ENCODE measurements around the gene WARS2. TPM values are rescaled to one million over a fixed set of nuclear protein-coding genes. Genes with fewer than 3 reads are reported as not detected.

The WARS2 gene
- total RNA-seq, 2 experiments from 2014 or later: 16.0 to 25.2 TPM

GRCh38 chr1:118986555-118987467 lies 153.6 kb downstream of the WARS2 start:
- Mint-ChIP-seq H3K4me3 (peak overlapping the region; percentile 24), H3K9me3 (ENCODE audit: low read depth) (peaks cover 2% of the 10 kb centered on the region), H3K36me3 (ENCODE audit: low read depth) (peaks cover 5% of the 10 kb centered on the region), H3K27ac (no peak overlapping the region), H3K27me3 (peaks cover 89% of the 10 kb centered on the region), H3K4me1 (peaks cover 25% of the 10 kb centered on the region)
- intact Hi-C loops (cut with DNase I, micrococcal nuclease): loop anchor here in 1 of 2 experiments (2.0 kb wide), 1 partner anchor 18 kb away; no protein-coding TSS in a partner anchor
- ChIA-PET POLR2A (no interaction called here), CTCF (no interaction called here)
- ATAC-seq (no peak), DNase-seq (no peak)

- ATAC-seq (no peak), DNase-seq (no peak)
- POLR2A ChIA-PET: interaction anchor here (0.7 kb wide), 2 partner anchors 8 to 67 kb away, joined by 3 to 5 read pairs; no protein-coding TSS in a partner anchor
- H3K27ac Mint-ChIP-seq: no peak overlapping the region
- CTCF ChIA-PET: interaction anchor here (1.2 to 1.7 kb wide), 3 partner anchors 20 to 289 kb away, joined by 3 to 5 read pairs (median 3); no protein-coding TSS in a partner anchor
- H3K4me1 Mint-ChIP-seq: peaks cover 25% of the 10 kb centered on the region
- H3K4me3 Mint-ChIP-seq: no peak overlapping the region
- H3K27me3 Mint-ChIP-seq: peaks cover 88% of the 10 kb centered on the region
- peaks cover 2% of the 10 kb centered on the region for H3K9me3 Mint-ChIP-seq (ENCODE audit: low read depth)
- intact Hi-C loops (cut with DNase I, micrococcal nuclease): loop anchor here in 1 of 2 experiments (1.0 to 2.0 kb wide), 2 partner anchors 19 to 22 kb away; no protein-coding TSS in a partner anchor
- peaks cover 3% of the 10 kb centered on the region for H3K36me3 Mint-ChIP-seq (ENCODE audit: low read depth)
These were observed 154.6 kb downstream of the WARS2 start for GRCh38 chr1:118985640-118986554.

GRCh38 chr1:118984722-118985639 lies 155.5 kb downstream of the WARS2 start:
- Mint-ChIP-seq H3K36me3 (ENCODE audit: low read depth) (peaks cover 3% of the 10 kb centered on the region), H3K27me3 (peaks cover 91% of the 10 kb centered on the region), H3K4me1 (peaks cover 28% of the 10 kb centered on the region), H3K27ac (no peak overlapping the region), H3K4me3 (no peak overlapping the region), H3K9me3 (ENCODE audit: low read depth) (peaks cover 2% of the 10 kb centered on the region)
- ChIA-PET CTCF (interaction anchor here (0.7 to 1.7 kb wide), 6 partner anchors 16 to 290 kb away, joined by 3 to 5 read pairs (median 4); no protein-coding TSS in a partner anchor), POLR2A (no interaction called here)
- no peak for ATAC-seq
- DNase-seq: no peak
- intact Hi-C loops (cut with DNase I, micrococcal nuclease): loop anchor here in 1 of 2 experiments (1.0 kb wide), 1 partner anchor 23 kb away; no protein-coding TSS in a partner anchor

- ATAC-seq (no peak), DNase-seq (no peak)
- H3K27ac Mint-ChIP-seq: no peak overlapping the region
- peaks cover 31% of the 10 kb centered on the region for H3K4me1 Mint-ChIP-seq
- intact Hi-C loops (cut with DNase I, micrococcal nuclease): no loop called here
- H3K4me3 Mint-ChIP-seq: no peak overlapping the region
- CTCF ChIA-PET: interaction anchor here (0.7 to 1.7 kb wide), 3 partner anchors 15 to 25 kb away, joined by 4 to 5 read pairs (median 4); no protein-coding TSS in a partner anchor
- H3K27me3 Mint-ChIP-seq: peaks cover 89% of the 10 kb centered on the region
- peaks cover 2% of the 10 kb centered on the region for H3K9me3 Mint-ChIP-seq (ENCODE audit: low read depth)
- peaks cover 3% of the 10 kb centered on the region for H3K36me3 Mint-ChIP-seq (ENCODE audit: low read depth)
- POLR2A ChIA-PET: no interaction called here
These were observed 156.2 kb downstream of the WARS2 start for GRCh38 chr1:118984086-118984721.

GRCh38 chr1:118983558-118984041 lies 156.9 kb downstream of the WARS2 start:
- DNase-seq (no peak), ATAC-seq (no peak)
- H3K27ac Mint-ChIP-seq: no peak overlapping the region
- H3K36me3 Mint-ChIP-seq (ENCODE audit: low read depth): peaks cover 3% of the 10 kb centered on the region
- H3K4me1 Mint-ChIP-seq: peaks cover 32% of the 10 kb centered on the region
- peaks cover 87% of the 10 kb centered on the region for H3K27me3 Mint-ChIP-seq
- peaks cover 2% of the 10 kb centered on the region for H3K9me3 Mint-ChIP-seq (ENCODE audit: low read depth)
- no peak overlapping the region for H3K4me3 Mint-ChIP-seq
- ChIA-PET POLR2A (no interaction called here), CTCF (no interaction called here)
- intact Hi-C loops (cut with DNase I, micrococcal nuclease): no loop called here

- POLR2A ChIA-PET: no interaction called here
- peaks cover 84% of the 10 kb centered on the region for H3K27me3 Mint-ChIP-seq
- H3K4me3 Mint-ChIP-seq: no peak overlapping the region
- no peak overlapping the region for H3K27ac Mint-ChIP-seq
- ATAC-seq (no peak), DNase-seq (no peak)
- CTCF ChIA-PET: no interaction called here
- peaks cover 3% of the 10 kb centered on the region for H3K36me3 Mint-ChIP-seq (ENCODE audit: low read depth)
- intact Hi-C loops (cut with DNase I, micrococcal nuclease): no loop called here
- peaks cover 2% of the 10 kb centered on the region for H3K9me3 Mint-ChIP-seq (ENCODE audit: low read depth)
- H3K4me1 Mint-ChIP-seq: peaks cover 32% of the 10 kb centered on the region
These were observed 157.5 kb downstream of the WARS2 start for GRCh38 chr1:118982821-118983557.

GRCh38 chr1:118982266-118982665 lies 158.2 kb downstream of the WARS2 start:
- DNase-seq: no peak
- Mint-ChIP-seq H3K4me1 (peaks cover 32% of the 10 kb centered on the region), H3K9me3 (ENCODE audit: low read depth) (peaks cover 2% of the 10 kb centered on the region), H3K27ac (no peak overlapping the region), H3K4me3 (no peak overlapping the region), H3K27me3 (peaks cover 85% of the 10 kb centered on the region), H3K36me3 (ENCODE audit: low read depth) (peaks cover 3% of the 10 kb centered on the region)
- no peak for ATAC-seq
- POLR2A ChIA-PET: no interaction called here
- CTCF ChIA-PET: interaction anchor here (1.1 kb wide), 1 partner anchor 13 kb away, joined by 3 read pairs; no protein-coding TSS in a partner anchor
- intact Hi-C loops (cut with DNase I, micrococcal nuclease): no loop called here

- ATAC-seq (no peak), DNase-seq (no peak)
- ChIA-PET CTCF (interaction anchor here (1.1 kb wide), 2 partner anchors 13 to 22 kb away, joined by 3 read pairs; no protein-coding TSS in a partner anchor), POLR2A (no interaction called here)
- Mint-ChIP-seq H3K36me3 (ENCODE audit: low read depth) (peaks cover 3% of the 10 kb centered on the region), H3K4me1 (peaks cover 27% of the 10 kb centered on the region), H3K27me3 (peaks cover 78% of the 10 kb centered on the region), H3K27ac (no peak overlapping the region), H3K4me3 (no peak overlapping the region), H3K9me3 (ENCODE audit: low read depth) (peaks cover 2% of the 10 kb centered on the region)
- intact Hi-C loops (cut with DNase I, micrococcal nuclease): no loop called here
These were observed 159.0 kb downstream of the WARS2 start for GRCh38 chr1:118981436-118981835.

Data from activated CD4-positive, alpha-beta T cell treated with anti-CD3 and anti-CD28 coated beads for 36 hours (primary cell).